K562 (cell line): Measurements from ENCODE around the gene ORMDL3. TPM values are rescaled to one million over a fixed set of nuclear protein-coding genes. Genes with fewer than 3 reads are reported as not detected.

Source experiments
- ATAC-seq: fragments of 200-7000 bp; cut with Tn5 transposase; 3 replicates; pipeline ENCODE4 v1.9.1; 2020; ENCODE audit warnings: moderate library complexity
- BruUV-seq: library from RNA; stranded (reverse); fragments of 400-500 nt; replicated peaks from 2 replicates; lab custom pipeline; 2021; lab: Mats Ljungman, UMichigan
- CTCF ChIA-PET: fragments of 300-600 bp; formaldehyde crosslinking; extraction: SDS; loops from one replicate; lab custom pipeline; 2021; ENCODE audit warnings: low intra/inter-chr PET ratio; lab: Yijun Ruan, JAX
- POLR2A ChIA-PET: fragments of 300-600, 350-650 bp; sonication (Branson Sonifier 250); formaldehyde crosslinking; extraction: SDS; loops from one replicate; lab custom pipeline; 2021; ENCODE audit warnings: antibody characterized with exemption, inconsistent platforms; lab: Yijun Ruan, JAX
- DNase-seq, 4 experiments: peaks; one replicate each; pipeline versions ENCODE4 v3.0.0 to v3.0.0-alpha.2; 2011 to 2018; ENCODE audit warnings: low spot score in 3 of 4, mixed read lengths in 3 of 4; ENCODE audit errors: extremely low read depth in 1 of 4
- FAIRE-seq: peaks from 2 replicates; lab custom pipeline; 2011; peaks lifted over from hg19 to GRCh38; lab: Jason Lieb, UNC
- H2AFZ ChIP-seq: 2 replicates; pipeline ENCODE4 v1.6.0; 2011; ENCODE audit warnings: low read depth, low read length, control low read depth, inconsistent platforms
- H3K27ac ChIP-seq: fragments of 200-600 bp; 3 replicates; pipeline ENCODE4 v1.8.0; 2011; ENCODE audit warnings: low read depth, mild to moderate bottlenecking, control low read depth, inconsistent platforms, low read length, moderate library complexity, mixed read lengths; ENCODE audit errors: extremely low read depth
- H3K27me3 ChIP-seq, 2 experiments: fragments of 300-600 bp in 1 of 2; 2 replicates in 1 of 2; 3 replicates in 1 of 2; pipeline versions ENCODE4 v1.6.0 to v1.8.0; 2011; ENCODE audit warnings: inconsistent platforms in 2 of 2, low read length in 2 of 2, mild to moderate bottlenecking in 1 of 2, mixed read lengths in 1 of 2, moderate library complexity in 1 of 2; ENCODE audit not compliant: control insufficient read depth in 2 of 2, insufficient read depth in 2 of 2
- H3K36me3 ChIP-seq: fragments of 300-600 bp; 3 replicates; pipeline ENCODE4 v1.8.0; 2011; ENCODE audit warnings: mild to moderate bottlenecking, low read length, inconsistent platforms; ENCODE audit not compliant: control insufficient read depth, insufficient read depth
- H3K4me1 ChIP-seq, 2 experiments: fragments of 200-600 bp in 1 of 2; replicated peaks in 1 of 2; 2 replicates in 1 of 2; 3 replicates in 1 of 2; pipeline versions ENCODE4 v1.5.1 to v1.8.0; 2011; ENCODE audit warnings: inconsistent platforms in 2 of 2, low read length in 2 of 2, mild to moderate bottlenecking in 1 of 2, mixed read lengths in 1 of 2, moderate library complexity in 1 of 2; ENCODE audit not compliant: control insufficient read depth in 2 of 2, insufficient read depth in 2 of 2
- H3K4me2 ChIP-seq: 2 replicates; pipeline ENCODE4 v1.6.1; 2011; ENCODE audit warnings: low read length, control low read depth, inconsistent platforms, mixed read lengths; ENCODE audit not compliant: insufficient read depth
- H3K4me3 ChIP-seq: fragments of 200-600 bp; sonication (generic), shearing (Covaris generic); 2 replicates; pipeline ENCODE4 v1.5.1; 2016; ENCODE audit warnings: control low read depth, inconsistent platforms
- H3K79me2 ChIP-seq: fragments of 200-600 bp; 3 replicates; pipeline ENCODE4 v1.8.0; 2011; ENCODE audit warnings: low read length, inconsistent platforms; ENCODE audit not compliant: control insufficient read depth, insufficient read depth
- H3K9ac ChIP-seq, 2 experiments: 2 replicates each; pipeline versions ENCODE4 v1.6.0 to v1.6.1; 2011; ENCODE audit warnings: low read depth in 2 of 2, low read length in 2 of 2, control low read depth in 1 of 2, inconsistent platforms in 1 of 2, mild to moderate bottlenecking in 1 of 2, mixed read lengths in 1 of 2; ENCODE audit not compliant: insufficient read depth in 1 of 2
- H3K9me1 ChIP-seq: one replicate; pipeline ENCODE4 v1.6.0; 2011; ENCODE audit warnings: inconsistent platforms, mild to moderate bottlenecking, low read length, moderate library complexity; ENCODE audit not compliant: control insufficient read depth, insufficient read depth
- H3K9me3 ChIP-seq: replicated peaks from 2 replicates; pipeline ENCODE4 v1.5.1; 2011; ENCODE audit warnings: low read depth, low read length, inconsistent platforms; ENCODE audit not compliant: control insufficient read depth, insufficient read depth
- H4K20me1 ChIP-seq: replicated peaks from 2 replicates; pipeline ENCODE4 v1.6.1; 2011; ENCODE audit warnings: low read length, inconsistent platforms, mixed read lengths; ENCODE audit not compliant: control insufficient read depth, insufficient read depth
- ASH1L ChIP-seq: fragments of 450-650 bp; IDR thresholded peaks from 2 replicates; pipeline ENCODE4 v1.6.1; 2018; ENCODE audit warnings: borderline replicate concordance, mild to moderate bottlenecking, low read depth; ENCODE audit not compliant: partially characterized antibody
- CHD4 ChIP-seq: fragments of 200-600 bp; sonication (generic); IDR thresholded peaks from 3 replicates; pipeline ENCODE4 v1.6.1; 2012; ENCODE audit warnings: low read depth, mild to moderate bottlenecking, mixed read lengths, low read length, inconsistent platforms; ENCODE audit not compliant: insufficient read depth, insufficient replicate concordance, poor library complexity, severe bottlenecking
- GTF2E2 ChIP-seq: fragments of 200-800 bp; sonication (Bioruptor generic); IDR thresholded peaks from 2 replicates; pipeline ENCODE4 v1.6.1; 2016; ENCODE audit warnings: missing genetic modification characterization, missing compliant biosample characterization
- HNRNPK ChIP-seq: fragments of 200-400 bp; formaldehyde crosslinking; IDR thresholded peaks from one replicate; pipeline ENCODE4 v1.6.1; 2018; ENCODE audit warnings: mild to moderate bottlenecking, low read depth, low read length; ENCODE audit not compliant: poor library complexity, severe bottlenecking
- SIRT6 ChIP-seq: IDR thresholded peaks from one replicate; pipeline ENCODE4 v1.6.1; 2012; ENCODE audit warnings: low read depth, mild to moderate bottlenecking, control low read depth, inconsistent platforms, low read length, moderate library complexity
- SMARCB1 ChIP-seq: IDR thresholded peaks from 2 replicates; pipeline ENCODE4 v1.6.1; 2011; ENCODE audit warnings: improper control_type of control experiment, low read depth; ENCODE audit not compliant: insufficient read length
- WGBS: fragments of 100-300 bp; shearing (Covaris generic); methylation state at CpG from one replicate; pipeline ENCODE4 v1.1.6; 2016; ENCODE audit warnings: low coverage, mixed read lengths; ENCODE audit not compliant: insufficient coverage; ENCODE audit errors: missing lambda C conversion rate; 5-methylcytosine and 5-hydroxymethylcytosine counted together
- in situ Hi-C: fragments of 300-500 bp; cut with MboI; formaldehyde crosslinking; loops from 4 replicates; pipeline ENCODE4 v1.15.0; 2018; ENCODE audit warnings: inconsistent platforms, mixed read lengths
- intact Hi-C: fragments of 100-400 bp; cut with micrococcal nuclease; formaldehyde crosslinking; loops from 2 replicates; pipeline ENCODE4 v1.14.2; 2022
- polyA plus RNA-seq, 8 experiments: library from polyadenylated mRNA; depleted of rRNA in 4 of 8; stranded (reverse) in 5 of 8; unstranded in 3 of 8; fragments of >200 nt; fragmentation: Nextera tagmentation in 2 of 8; fragmentation: Illumina TruSeq in 1 of 8; extraction: Ambion mirVana in 2 of 8; extraction: Trizol in 1 of 8; gene quantifications; 2 replicates each; pipeline versions ENCODE4 v1.2.1 to v1.2.3, GENCODE V29; 2011 to 2014; ENCODE audit warnings: inconsistent platforms in 1 of 8, missing spikeins in 1 of 8
- total RNA-seq, 7 experiments: library from RNA; depleted of rRNA in 6 of 7; stranded (reverse); fragments of >200 nt in 6 of 7; fragmentation: Illumina TruSeq in 2 of 7; extraction: Trizol in 2 of 7; gene quantifications; 2 replicates each; pipeline versions ENCODE4 v1.2.1 to v1.2.3, GENCODE V29; 2011 to 2021; ENCODE audit warnings: low replicate concordance in 1 of 7
- TF ChIP-seq, protein P1 (sequence below): fragments of 200-800 bp; sonication (Bioruptor generic); IDR thresholded peaks from 2 replicates; pipeline ENCODE4 v1.6.1; 2016; ENCODE audit warnings: missing genetic modification characterization, missing compliant biosample characterization
- TF ChIP-seq, protein P2 (sequence below): fragments of 200-400 bp; formaldehyde crosslinking; IDR thresholded peaks from 2 replicates; pipeline ENCODE4 v1.6.1; 2017; ENCODE audit warnings: mild to moderate bottlenecking, low read depth, low read length, moderate library complexity
- TF ChIP-seq, protein P3 (sequence below): fragments of 450-650 bp; formaldehyde crosslinking; conservative IDR thresholded peaks from 2 replicates; pipeline ENCODE4 v1.4.0; 2022; ENCODE audit warnings: mild to moderate bottlenecking, missing genetic modification characterization
- TF ChIP-seq, protein P4 (sequence below): fragments of 250-450 bp; sonication (Bioruptor Pico); IDR thresholded peaks from 2 replicates; pipeline ENCODE4 v1.4.0; 2020

Gene ORMDL3
- total and polyA plus RNA-seq, 9 of the 15 experiments (the other 6 are each of a cell fraction or from before 2014, with no cell fraction given), result 2.7 to 57.4 (median 27.1) TPM

DNA sequence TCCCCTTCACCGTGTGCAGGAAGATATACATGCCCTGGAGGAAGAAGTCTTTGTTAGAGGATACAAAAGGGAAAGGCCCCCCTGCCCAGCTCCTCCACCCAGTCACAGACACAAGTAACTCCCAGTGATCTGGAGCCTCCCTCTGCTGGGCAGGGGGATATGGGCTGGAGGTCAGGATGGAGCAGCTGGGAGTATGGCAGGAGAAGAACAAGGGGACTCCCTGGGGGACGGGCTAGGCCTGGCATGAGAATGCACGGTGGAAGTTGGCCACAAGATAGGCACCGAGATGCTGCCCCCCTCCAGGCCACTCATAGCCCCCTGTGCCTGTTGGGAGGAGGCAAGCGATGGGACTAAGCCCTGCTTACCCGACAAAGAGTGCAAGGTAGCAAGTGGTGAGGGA is 4.2 kb downstream of the ORMDL3 start:
- peaks cover 45% of the 10 kb centered on the region; the same call in 2 of the 3 replicates for H3K36me3 ChIP-seq
- H3K27ac ChIP-seq, result no peak overlapping the region
- CTCF ChIA-PET, result no interaction called here
- no TSS peak for BruUV-seq
- H3K4me3 ChIP-seq, result no peak overlapping the region
- no peak for ATAC-seq
- peaks cover 13% of the 10 kb centered on the region for H3K9me1 ChIP-seq
- POLR2A ChIA-PET, result interaction anchor here (0.5 kb wide), 1 partner anchor 301 kb away, joined by 4 read pairs; no protein-coding TSS in a partner anchor
- H4K20me1 ChIP-seq, result 0 out of 2 replicates have a peak, but pooled peaks cover 14% of the 10 kb centered on the region
- no peak for DNase-seq
- H3K79me2 ChIP-seq, result peaks cover 33% of the 10 kb centered on the region
- WGBS, result 83% methylated on average over 6 of the region's 6 CpGs
- no peaks in the 10 kb centered on the region for H3K9me3 ChIP-seq
- FAIRE-seq, result no peak
- H2AFZ ChIP-seq, result no peak overlapping the region
- H3K27me3 ChIP-seq, result no peaks in the 10 kb centered on the region
- H3K9ac ChIP-seq, result peak overlapping the region in 1 of 2 experiments; percentile 38; a peak in 1 of 4 replicates
- no peak overlapping the region for H3K4me2 ChIP-seq
- in situ Hi-C loops, result no loop called here
- peaks cover 19 to 46% of the 10 kb centered on the region in 2 experiments; a peak in 4 of 5 replicates for H3K4me1 ChIP-seq
- intact Hi-C loops, result no loop called here
- TF ChIP-seq, protein P1, sequence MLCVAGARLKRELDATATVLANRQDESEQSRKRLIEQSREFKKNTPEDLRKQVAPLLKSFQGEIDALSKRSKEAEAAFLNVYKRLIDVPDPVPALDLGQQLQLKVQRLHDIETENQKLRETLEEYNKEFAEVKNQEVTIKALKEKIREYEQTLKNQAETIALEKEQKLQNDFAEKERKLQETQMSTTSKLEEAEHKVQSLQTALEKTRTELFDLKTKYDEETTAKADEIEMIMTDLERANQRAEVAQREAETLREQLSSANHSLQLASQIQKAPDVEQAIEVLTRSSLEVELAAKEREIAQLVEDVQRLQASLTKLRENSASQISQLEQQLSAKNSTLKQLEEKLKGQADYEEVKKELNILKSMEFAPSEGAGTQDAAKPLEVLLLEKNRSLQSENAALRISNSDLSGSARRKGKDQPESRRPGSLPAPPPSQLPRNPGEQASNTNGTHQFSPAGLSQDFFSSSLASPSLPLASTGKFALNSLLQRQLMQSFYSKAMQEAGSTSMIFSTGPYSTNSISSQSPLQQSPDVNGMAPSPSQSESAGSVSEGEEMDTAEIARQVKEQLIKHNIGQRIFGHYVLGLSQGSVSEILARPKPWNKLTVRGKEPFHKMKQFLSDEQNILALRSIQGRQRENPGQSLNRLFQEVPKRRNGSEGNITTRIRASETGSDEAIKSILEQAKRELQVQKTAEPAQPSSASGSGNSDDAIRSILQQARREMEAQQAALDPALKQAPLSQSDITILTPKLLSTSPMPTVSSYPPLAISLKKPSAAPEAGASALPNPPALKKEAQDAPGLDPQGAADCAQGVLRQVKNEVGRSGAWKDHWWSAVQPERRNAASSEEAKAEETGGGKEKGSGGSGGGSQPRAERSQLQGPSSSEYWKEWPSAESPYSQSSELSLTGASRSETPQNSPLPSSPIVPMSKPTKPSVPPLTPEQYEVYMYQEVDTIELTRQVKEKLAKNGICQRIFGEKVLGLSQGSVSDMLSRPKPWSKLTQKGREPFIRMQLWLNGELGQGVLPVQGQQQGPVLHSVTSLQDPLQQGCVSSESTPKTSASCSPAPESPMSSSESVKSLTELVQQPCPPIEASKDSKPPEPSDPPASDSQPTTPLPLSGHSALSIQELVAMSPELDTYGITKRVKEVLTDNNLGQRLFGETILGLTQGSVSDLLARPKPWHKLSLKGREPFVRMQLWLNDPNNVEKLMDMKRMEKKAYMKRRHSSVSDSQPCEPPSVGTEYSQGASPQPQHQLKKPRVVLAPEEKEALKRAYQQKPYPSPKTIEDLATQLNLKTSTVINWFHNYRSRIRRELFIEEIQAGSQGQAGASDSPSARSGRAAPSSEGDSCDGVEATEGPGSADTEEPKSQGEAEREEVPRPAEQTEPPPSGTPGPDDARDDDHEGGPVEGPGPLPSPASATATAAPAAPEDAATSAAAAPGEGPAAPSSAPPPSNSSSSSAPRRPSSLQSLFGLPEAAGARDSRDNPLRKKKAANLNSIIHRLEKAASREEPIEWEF (CRISPR knock-in tag), result no peak
- no peak for TF ChIP-seq CHD4
- TF ChIP-seq, protein P2, sequence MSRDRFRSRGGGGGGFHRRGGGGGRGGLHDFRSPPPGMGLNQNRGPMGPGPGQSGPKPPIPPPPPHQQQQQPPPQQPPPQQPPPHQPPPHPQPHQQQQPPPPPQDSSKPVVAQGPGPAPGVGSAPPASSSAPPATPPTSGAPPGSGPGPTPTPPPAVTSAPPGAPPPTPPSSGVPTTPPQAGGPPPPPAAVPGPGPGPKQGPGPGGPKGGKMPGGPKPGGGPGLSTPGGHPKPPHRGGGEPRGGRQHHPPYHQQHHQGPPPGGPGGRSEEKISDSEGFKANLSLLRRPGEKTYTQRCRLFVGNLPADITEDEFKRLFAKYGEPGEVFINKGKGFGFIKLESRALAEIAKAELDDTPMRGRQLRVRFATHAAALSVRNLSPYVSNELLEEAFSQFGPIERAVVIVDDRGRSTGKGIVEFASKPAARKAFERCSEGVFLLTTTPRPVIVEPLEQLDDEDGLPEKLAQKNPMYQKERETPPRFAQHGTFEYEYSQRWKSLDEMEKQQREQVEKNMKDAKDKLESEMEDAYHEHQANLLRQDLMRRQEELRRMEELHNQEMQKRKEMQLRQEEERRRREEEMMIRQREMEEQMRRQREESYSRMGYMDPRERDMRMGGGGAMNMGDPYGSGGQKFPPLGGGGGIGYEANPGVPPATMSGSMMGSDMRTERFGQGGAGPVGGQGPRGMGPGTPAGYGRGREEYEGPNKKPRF, result no peak
- no peak for TF ChIP-seq GTF2E2
- TF ChIP-seq, protein P3, sequence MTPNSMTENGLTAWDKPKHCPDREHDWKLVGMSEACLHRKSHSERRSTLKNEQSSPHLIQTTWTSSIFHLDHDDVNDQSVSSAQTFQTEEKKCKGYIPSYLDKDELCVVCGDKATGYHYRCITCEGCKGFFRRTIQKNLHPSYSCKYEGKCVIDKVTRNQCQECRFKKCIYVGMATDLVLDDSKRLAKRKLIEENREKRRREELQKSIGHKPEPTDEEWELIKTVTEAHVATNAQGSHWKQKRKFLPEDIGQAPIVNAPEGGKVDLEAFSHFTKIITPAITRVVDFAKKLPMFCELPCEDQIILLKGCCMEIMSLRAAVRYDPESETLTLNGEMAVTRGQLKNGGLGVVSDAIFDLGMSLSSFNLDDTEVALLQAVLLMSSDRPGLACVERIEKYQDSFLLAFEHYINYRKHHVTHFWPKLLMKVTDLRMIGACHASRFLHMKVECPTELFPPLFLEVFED (CRISPR knock-in tag), result no peak
- TF ChIP-seq SMARCB1, result no peak
- TF ChIP-seq, protein P4, sequence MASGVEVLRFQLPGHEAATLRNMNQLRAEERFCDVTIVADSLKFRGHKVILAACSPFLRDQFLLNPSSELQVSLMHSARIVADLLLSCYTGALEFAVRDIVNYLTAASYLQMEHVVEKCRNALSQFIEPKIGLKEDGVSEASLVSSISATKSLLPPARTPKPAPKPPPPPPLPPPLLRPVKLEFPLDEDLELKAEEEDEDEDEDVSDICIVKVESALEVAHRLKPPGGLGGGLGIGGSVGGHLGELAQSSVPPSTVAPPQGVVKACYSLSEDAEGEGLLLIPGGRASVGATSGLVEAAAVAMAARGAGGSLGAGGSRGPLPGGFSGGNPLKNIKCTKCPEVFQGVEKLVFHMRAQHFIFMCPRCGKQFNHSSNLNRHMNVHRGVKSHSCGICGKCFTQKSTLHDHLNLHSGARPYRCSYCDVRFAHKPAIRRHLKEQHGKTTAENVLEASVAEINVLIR, result no peak
- no peak for TF ChIP-seq ASH1L
- TF ChIP-seq SIRT6, result no peak
- TF ChIP-seq HNRNPK, result no peak
